Mammary epithelial cell (primary cell): Measurements from ENCODE around the gene SPOCD1.

Experiments used
- CTCF ChIP-seq, 2 donors: IDR thresholded peaks in 1 of 2; conservative IDR thresholded peaks in 1 of 2; 2 replicates each; pipeline ENCODE4 v1.5.1; 2011 to 2012; ENCODE audit warnings: inconsistent platforms in 2 of 2, low read length in 2 of 2, mild to moderate bottlenecking in 2 of 2, control low read depth in 1 of 2, low read depth in 1 of 2; ENCODE audit not compliant: insufficient read depth in 1 of 2; ENCODE audit errors: extremely low read depth in 1 of 2
- EZH2 ChIP-seq: IDR thresholded peaks from 2 replicates; pipeline ENCODE4 v1.6.1; 2012; ENCODE audit warnings: low read length, inconsistent platforms, borderline replicate concordance

GRCh38 chr1:31757204-31757679 lies 58.6 kb downstream of the SPOCD1 start:
- TF ChIP-seq CTCF (conservative IDR thresholded peaks at IDR 0.05 in 1 of 2, IDR thresholded peaks at IDR 0.05 in 1 of 2; ENCODE audit: extremely low read depth in 1 of 2, insufficient read depth in 1 of 2, low read depth in 1 of 2, low read length in 2 of 2) = no peak
- no peak for TF ChIP-seq EZH2
